GM18861 (cell line): ENCODE results near the gene FKBP14.

Source experiments
- ATAC-seq: cut with Tn5 transposase; IDR thresholded peaks from one replicate; pipeline ENCODE4 v1.9.1; 2021; ENCODE audit not compliant: unreplicated experiment

The FKBP14 gene

GRCh38 chr7:29991937-29992336, 34.6 kb downstream of the FKBP14 start:
- no peak for ATAC-seq

GRCh38 chr7:29990931-29991330, 35.6 kb downstream of the FKBP14 start:
- ATAC-seq, result no peak

GRCh38 chr7:29989257-29989995, 37.1 kb downstream of the FKBP14 start, which contains the start of gene SCRN1:
SCRN1 (minus strand) TSS chr7:29989801; CDS start chr7:29969067, 20,734 bp downstream.
- ATAC-seq, result no peak

DNA sequence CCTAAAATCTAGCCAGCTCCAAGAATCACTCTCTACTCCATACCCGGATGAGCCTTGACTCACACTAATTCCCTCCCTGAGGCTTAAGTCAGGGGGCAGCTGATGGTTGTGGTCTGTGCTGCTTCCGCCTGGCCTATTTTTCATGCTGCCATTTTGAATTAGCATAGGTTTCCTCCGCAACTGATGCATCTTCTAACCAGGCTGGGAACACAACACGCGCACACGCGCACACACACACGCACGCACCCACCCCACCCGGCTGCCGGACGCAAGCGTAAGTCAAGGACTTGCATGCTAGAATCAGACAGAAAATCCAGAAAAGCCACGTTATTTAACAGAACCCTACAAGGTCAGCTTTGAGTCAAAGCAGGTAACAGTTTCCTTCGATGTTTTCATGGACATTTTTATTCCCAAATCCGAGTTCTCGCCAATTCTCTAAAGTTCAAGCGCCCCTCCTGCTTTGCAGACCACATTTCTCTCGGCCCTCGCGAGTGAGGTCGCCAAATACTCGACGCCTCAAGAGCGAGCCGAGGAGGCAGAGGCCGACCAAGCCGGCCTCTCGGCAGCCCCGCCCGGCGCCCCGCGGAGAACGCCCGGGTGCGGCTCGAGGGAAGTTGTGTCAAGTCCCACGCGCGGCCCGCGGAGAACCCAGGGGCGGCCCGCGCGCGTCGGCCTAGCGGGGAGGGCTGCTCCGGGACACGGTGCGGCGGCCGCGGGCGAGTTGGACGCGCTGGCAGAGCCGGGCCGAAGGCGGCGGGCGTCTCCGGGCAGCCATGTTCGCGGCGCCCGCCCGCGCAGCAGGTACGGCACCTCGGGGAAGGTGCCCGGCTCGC, 37.9 kb downstream of the FKBP14 start:
- no peak for ATAC-seq

DNA sequence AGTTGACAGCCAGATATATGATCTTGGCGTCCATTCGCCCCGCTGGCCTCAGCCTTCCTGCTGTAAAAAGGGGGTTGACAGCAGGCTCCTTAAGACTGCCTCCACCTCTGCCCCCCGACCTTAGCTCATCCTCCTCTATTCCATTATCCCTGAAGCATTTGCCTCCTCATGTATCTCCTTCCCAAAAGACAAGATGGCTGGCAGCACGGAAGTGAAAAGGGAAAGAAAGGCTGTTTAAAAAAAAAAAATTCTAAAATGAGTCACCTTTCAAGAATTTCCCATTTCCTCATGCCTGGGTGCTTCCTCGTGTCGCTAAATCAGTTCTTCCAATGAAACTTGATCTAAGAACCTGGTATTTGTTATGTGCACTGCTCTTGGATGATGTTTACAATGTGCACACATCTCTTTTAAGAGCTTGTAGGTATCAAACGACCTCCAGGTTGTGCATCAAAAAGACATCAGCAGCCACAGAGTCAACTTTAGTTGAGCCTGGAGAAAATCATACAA, 38.6 kb downstream of the FKBP14 start:
- no peak for ATAC-seq

DNA sequence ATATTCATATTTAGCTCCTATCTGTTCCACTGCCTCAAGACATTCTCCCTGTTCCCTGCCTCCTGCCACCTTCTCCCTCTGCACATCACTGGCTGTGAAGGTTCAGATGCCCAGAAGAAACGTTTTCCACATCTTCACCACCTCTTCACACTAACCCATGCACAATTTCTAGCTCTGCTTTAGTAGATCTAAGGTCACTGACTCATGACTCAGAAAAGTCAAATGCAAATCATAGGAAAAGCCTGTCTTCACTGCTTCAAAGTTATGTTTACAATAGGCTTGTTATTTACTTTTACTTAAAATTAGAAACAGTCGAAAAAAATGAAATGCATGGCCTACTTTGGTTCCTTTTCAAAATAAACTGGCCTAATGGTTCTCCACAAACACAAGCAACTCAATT, 39.4 kb downstream of the FKBP14 start:
- peak; percentile 27 for ATAC-seq

GRCh38 chr7:29980151-29980550, 46.4 kb downstream of the FKBP14 start:
- ATAC-seq, result no peak

DNA sequence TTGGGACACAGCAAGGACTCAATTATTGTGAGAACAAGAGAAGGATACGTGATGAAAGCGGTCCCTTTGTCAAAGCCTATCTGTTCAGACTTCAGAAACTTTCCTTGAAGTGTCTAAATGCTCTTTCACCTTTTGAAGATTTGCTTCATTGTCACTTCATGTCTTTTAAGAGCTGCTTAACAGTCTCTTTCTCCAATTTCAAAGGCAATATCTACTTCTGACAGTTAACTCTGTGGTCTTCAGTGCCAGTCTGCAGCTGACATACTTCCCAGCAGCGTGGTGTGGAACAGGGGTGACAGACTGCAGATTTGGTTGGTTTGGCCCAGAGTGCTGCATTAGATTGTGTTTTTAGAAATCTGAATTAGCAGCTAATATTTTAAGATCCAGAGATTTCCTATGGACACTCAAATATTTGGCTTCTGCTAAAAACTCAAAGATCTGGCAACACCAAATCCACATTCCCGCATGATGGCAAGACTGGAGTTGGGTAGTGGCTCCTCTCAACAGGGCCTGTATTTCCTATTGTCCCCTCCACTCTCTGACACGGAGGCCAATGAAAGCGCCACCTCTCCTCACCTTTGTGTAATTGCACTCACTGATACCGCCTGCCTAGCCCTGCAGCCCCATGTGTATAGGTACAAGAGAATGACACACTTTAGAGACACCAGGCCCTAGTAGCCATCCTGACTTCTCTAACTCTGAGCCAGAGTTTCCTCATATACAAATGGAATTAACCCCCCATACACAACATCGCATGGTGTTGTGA, 48.4 kb downstream of the FKBP14 start:
- no peak for ATAC-seq

DNA sequence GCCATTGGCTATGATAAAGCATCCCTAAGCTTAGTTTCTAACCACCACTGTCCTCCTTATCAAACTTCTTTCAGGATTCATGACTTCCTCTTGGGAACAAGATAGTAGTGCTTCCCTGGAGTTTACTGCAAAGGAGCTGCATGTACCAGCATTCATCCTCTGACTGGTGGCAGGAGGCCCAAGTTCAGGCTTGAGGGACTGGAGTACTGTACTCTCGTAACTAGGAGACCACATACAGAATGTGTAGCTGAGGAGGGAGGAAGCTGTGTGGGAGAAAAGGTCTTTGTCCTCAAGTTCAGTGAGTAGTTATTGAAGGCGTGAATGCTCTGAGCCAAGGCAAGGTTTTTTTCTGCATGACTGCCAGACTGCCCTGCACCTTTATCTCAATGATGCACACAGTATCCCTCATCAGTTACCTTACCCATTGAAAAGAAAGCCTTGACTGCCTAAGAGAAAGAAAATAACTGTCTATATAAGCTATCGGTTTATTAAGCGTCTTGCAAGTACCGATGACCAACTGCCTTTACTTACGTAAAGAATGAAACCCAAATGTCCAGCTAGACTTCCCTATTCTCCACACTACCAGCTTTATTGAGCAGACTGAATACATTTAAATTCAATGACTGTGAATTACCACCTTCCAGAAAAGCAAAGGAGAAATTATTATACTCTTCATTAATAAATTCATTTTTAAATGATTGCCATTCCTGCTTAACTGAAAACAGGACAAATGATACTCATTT, 49.7 kb downstream of the FKBP14 start:
- ATAC-seq, result no peak

- ATAC-seq, result no peak
These were observed 50.2 kb downstream of the FKBP14 start for GRCh38 chr7:29976266-29976665.

GRCh38 chr7:29975561-29975960, 50.9 kb downstream of the FKBP14 start:
- ATAC-seq, result no peak

- no peak for ATAC-seq
These were observed 52.2 kb downstream of the FKBP14 start for GRCh38 chr7:29974286-29974685.

- ATAC-seq, result no peak
These were observed 54.2 kb downstream of the FKBP14 start for GRCh38 chr7:29972315-29972669.

DNA sequence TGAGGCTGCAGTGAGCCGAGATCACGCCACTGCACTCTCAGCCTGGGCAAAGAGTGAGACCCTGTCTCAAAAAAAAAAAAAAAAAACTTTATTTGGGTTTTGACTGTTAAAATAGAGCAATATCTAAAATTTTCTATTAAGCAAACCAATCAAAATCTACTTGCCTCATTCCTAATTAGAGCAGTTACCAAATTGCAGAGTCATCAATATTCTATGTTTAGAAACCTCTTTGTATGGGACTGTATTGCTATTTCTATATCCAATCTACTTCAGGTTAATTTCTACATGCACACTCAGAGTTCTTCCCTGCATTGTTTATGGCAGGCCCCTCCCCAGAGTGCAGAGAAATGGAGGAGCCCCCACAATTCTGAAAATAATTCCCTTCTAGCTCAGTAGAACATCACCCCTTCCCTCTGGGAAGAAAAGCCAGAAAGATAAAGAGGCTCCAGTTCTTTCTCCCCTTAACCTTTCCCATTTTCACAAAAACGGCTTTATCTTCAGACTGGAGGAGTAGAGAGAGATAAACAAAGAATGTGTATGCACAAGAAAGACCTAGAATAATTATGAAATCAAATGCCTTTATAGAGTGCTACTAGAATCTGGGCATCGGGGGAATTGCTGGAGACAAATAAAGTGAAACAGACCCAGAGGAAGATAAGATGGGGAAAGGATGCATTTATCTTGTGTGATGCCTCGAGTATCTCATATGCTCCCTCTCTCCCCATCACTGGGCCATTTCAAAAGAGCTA, 54.8 kb downstream of the FKBP14 start:
- ATAC-seq, result no peak

DNA sequence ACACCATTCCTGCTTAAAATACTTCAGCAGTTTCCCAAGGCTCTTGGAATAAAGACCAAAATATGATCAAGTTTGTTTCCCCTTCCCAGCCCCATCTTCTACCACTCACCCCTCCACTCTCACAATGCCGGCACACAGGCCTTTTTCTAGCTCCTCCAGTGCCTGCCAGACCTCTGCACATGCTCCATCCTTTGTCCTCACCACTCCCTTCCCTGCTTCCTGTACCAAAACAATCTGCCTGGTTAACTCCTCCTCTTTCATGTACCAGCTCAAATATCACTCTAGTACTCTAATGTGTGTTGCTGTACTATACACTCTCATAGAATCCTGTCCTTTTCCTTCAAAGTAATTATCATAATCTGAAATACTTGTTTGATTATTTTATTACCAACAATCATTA, 56.3 kb downstream of the FKBP14 start:
- no peak for ATAC-seq

- ATAC-seq, result no peak
These were observed 56.8 kb downstream of the FKBP14 start for GRCh38 chr7:29969738-29970137.

- ATAC-seq, result no peak
These were observed 57.7 kb downstream of the FKBP14 start for GRCh38 chr7:29968683-29969395.

- no peak for ATAC-seq
These were observed 61.5 kb downstream of the FKBP14 start for GRCh38 chr7:29965030-29965429.

- ATAC-seq, result no peak
These were observed 64.5 kb downstream of the FKBP14 start for GRCh38 chr7:29962035-29962434.
